Posterior vena cava (tissue), 2 donors: ENCODE results near the gene ESR1. TPM values are rescaled to one million over a fixed set of nuclear protein-coding genes. Genes with fewer than 3 reads are reported as not detected.
"Not testable (repeated sequence)": the region's sequence is repeated elsewhere in the genome, so short reads cannot be mapped to it uniquely, and the experiment has no call there.

Experiments used
- DNase-seq: peaks from one replicate; pipeline ENCODE4 v3.0.0-alpha.2; 2020; ENCODE audit warnings: low spot score
- intact Hi-C, 2 donors: fragments of 100-400 bp; cut with DNase I; formaldehyde crosslinking; loops; one replicate each; pipeline versions ENCODE4 v1.14.1 to v1.14.2; 2022 to 2023
- total RNA-seq, 2 donors: library from RNA; stranded (reverse); fragmentation: NEBNext Ultra II Directional; extraction: Animal tissue kit (Norgen Biotek cat#: 25700); gene quantifications; one replicate each; pipeline ENCODE4 v1.2.1, GENCODE V29; 2021
- donor health status: DM: yes; HTN: yes; CAD: no.
- donor health status: DM: yes; HTN: yes; CAD: no.

The ESR1 gene
- total RNA-seq, 2 donors from 2014 or later, result 9.4 to 11.6 TPM

DNA sequence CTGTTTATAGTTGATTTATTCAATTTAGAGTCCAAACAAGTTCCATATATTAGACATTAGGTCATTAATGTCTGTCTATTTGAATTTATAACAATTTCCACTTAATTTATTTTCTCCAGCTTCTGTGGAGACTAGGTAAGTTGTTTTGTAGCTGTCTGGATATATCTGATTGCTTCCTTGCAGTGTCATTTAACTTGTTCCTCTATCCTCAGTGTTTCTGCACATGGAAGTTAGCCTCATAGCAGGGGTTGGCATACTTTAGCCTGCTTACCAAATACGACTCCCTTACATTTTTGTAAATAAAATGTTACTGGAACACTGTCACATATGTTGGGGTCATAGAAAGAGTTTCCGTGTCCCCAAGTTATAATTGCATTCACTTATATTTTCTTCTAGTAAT is 216.1 kb downstream of the ESR1 start:
- intact Hi-C loops, result no loop called here
- no peak for DNase-seq

DNA sequence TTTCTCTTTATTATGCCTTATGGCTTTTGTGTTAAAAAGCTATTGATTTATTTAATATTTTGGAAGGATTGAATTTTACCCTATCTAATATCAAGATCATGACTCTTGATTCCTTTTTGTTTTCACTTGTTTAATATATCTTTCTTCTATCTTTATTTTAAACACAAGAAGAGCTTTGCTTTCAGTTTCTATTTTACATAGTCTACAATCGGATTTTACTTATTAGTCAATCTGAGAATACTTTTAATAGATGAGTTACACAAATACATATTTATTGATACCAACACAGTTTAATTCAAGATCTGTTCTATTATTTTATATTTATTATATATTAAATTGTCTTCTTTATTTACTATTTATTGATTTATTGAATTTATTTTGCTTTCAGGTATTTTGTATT is 218.8 kb downstream of the ESR1 start:
- intact Hi-C loops, result no loop called here
- DNase-seq, result no peak

DNA sequence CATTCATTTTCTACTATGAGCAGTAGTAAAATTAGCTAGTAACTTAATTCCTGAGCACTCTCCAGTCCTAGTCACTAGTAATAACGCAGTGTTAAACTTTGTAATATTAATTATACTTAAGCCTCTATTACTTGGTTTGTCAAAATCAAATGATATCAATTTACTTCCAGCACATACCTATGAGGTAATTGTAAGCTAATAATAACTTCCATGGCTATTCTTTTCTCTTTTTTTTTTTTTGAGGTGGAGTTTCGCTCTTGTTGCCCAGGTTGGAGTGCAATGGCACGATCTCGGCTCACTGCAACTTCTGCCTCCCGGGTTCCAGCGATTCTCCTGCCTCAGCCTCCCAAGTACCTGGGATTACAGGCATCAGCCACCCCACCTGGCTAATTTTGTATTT is 219.3 kb downstream of the ESR1 start:
- intact Hi-C loops, DNase-seq: not testable (repeated sequence)

DNA sequence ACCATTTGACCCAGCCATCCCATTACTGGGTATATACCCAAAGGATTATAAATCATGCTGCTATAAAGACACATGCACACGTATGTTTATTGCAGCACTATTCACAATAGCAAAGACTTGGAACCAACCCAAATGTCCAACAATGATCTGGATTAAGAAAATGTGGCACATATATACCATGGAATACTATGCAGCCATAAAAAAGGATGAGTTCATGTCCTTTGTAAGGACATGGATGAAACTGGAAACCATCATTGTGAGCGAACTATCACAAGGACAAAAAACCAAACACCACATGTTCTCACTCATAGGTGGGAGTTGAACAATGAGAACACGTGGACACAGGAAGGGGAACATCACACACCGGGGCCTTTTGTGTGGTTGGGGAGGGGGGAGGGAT is 226.3 kb downstream of the ESR1 start:
- DNase-seq, intact Hi-C loops: not testable (repeated sequence)

DNA sequence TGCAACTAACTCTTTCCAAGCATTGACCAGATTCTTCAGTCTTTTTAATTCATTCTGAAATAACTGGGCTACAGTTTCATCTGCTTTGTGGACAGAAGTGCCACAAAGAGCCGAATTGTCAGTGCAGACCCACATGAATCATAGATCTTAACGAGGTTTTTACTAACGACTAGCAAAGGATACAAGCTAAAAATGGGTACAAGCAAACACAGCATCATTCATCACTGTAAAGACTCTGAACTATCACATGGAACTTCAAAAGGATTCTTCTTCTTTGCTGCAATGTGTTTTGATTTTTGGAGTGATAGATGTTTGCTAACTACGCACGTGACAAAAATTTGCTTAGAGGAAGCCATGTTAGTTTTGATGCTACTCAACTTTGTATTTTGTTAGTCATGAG is 227.1 kb downstream of the ESR1 start:
- DNase-seq, result no peak
- intact Hi-C loops, result no loop called here

DNA sequence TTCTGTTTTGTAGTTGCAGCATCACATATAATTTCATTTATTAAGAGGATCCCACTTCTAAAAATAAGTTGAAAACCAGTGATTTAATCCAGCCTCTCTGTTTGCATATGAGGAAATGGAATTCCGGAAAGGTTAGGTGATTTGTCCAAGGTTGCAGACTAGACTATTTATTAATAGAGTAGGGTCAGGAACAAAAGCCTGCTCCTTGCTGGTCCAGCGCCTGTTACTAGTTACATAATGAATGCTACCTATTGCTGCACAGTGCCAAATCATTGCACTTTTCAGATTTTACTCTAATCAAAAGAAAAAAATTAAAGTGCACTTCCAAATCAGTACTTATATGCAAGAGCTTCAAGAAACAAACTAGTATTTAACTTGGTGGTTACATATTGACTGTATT is 238.6 kb downstream of the ESR1 start:
- intact Hi-C loops, result no loop called here

DNA sequence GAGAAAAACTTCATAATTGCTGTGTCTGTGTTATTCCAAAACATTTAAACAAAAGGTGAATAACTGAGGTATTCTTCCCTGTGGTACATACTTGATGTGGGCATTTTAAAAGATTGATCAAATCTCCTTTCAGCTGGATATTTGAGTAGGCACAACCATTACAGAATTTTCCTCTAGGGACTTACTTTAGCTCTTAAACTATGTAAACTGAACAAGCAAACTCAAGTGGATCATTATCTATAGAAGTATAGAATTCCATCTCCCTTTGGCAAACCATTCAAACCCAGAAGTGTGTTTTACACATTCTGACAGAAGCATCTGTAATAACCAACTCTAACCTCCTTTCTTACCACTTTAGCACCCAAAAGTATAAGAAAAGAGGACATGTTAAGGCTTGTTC is 241.4 kb downstream of the ESR1 start:
- intact Hi-C loops, result no loop called here
- no peak for DNase-seq

More for the DNA sequence above, 238.6 kb downstream of the ESR1 start:
- no peak for DNase-seq

DNA sequence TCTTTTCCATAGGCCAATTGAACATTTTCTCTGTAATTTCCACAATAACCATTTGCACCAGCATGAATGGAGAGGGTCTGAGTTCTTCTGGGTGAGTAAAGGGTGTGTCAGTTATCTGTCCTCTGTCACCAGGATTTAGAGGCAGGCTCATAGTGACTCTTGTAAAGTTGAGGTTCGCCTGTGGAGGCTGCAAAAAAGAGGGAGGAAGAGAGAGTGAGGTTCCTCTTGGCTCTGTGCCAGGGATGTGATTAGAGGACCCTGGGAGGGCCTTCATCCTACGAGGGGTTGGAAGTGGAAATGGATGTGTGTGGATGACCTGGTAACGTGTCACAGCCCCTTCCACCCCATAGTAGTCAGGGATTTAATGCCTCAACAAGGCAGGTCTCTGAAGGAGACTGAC is 242.0 kb downstream of the ESR1 start:
- intact Hi-C loops, result no loop called here
- DNase-seq, result no peak

DNA sequence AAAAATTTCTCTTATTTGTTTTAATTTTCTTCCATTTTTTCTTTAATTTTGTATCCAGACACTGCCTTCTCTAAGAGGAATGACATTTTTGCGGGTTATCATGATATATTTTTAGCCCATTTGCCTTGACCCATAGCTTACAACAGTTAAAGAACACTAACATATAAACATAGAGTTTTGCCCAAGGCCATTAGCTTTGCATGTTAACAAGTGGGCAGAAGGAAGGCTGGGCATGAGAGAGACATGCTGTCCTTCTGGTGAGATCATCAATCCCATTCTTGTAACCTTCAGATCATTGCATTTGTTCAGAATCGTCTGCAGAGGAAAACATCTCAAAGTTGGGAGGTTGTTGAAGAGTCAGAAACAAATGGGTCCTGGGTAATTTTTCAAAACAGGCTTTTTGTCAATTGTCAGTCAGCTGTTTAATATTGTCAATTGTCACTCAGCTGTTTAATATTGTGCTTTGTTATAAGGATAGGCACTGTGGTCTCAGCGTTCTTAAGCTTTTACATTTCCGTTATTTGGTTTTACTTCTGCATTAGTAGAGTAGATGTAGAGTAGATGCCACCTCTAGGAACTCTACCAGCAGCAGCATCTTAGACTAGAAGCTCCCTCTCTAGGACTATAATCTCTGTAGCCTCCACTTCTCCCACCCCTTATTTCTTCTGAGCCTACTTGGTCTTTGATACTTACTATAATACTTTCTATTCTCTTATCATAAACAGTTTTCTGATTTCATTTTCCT is 243.1 kb downstream of the ESR1 start:
- no peak for DNase-seq
- intact Hi-C loops, result no loop called here

DNA sequence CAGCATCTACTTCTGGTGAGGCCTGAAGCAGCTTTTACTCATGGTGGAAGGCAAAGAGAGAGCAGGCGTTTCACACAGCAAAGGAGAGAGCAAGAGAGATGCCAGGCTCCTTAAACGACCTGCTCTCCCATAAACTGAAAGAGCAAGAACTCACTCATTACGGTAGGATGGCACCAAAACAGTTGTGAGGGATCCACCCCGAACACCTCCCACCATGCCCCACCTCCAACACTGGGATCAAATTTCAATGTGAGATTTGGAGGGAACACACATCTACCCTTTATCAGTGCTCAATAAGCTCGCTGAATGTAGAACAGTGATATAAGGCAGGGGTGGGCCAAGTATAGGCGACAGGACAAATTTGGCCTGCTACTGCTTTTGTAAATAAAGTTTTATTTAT is 244.6 kb downstream of the ESR1 start:
- intact Hi-C loops, result no loop called here
- no peak for DNase-seq

DNA sequence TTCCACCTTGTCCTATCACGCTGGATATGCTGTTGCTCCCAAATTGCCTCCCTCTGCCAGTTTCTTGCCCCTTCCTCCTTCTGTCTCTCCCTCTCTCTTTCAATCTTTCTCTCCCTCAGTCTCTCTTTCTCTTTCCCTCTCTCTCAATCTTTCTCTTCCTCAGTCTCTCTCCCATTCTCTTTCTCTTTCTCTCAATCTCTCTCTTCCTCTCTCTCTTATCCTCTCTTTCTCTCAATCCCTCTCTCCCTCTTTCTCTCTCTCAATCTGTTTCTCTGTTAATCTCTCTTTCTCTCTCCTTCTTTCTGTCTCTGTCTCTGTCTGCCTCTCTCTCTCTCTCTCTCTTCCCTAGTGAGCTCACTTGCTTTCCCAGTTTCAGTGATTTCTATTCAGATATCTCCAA is 245.8 kb downstream of the ESR1 start:
- DNase-seq, result no peak
- intact Hi-C loops, result no loop called here

DNA sequence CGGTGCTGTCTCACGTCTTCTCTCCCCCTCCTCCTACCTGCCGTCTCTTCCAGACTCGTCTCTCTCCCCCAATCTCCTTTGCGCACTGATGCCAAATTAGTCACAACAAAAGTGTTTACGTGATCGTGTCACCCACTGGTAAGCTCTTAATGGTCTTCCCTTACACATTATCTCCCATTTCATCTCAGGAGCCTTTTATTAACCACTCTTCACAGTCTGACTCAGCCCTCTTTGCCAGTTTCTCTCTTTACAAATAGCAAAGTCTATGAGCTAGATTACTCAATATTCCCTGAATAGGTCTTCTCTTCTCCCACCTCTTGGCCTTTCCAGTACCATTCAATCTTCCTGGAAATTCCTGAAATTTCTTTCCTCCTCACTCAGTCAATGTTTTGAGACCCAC is 247.0 kb downstream of the ESR1 start:
- no peak for DNase-seq
- intact Hi-C loops, result no loop called here

DNA sequence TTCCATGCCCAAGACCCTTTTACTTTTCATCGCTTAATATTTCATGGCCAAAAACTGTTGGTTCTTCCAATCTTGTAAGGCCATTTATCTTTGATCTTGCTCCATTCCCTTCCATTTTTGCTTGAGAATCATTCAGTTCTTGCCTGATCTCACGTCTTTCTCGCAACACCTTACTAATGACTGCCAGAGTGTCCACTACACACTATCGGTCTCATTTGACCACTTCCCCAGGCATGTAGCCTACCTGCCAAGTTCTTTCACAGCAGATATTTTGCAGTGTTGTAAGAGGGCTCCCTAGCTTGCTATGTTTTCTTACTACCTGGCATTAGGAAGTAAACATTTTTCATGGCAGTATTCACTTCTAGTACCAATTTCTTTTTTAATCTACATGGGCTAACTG is 248.0 kb downstream of the ESR1 start:
- intact Hi-C loops, result no loop called here
- DNase-seq, result no peak

DNA sequence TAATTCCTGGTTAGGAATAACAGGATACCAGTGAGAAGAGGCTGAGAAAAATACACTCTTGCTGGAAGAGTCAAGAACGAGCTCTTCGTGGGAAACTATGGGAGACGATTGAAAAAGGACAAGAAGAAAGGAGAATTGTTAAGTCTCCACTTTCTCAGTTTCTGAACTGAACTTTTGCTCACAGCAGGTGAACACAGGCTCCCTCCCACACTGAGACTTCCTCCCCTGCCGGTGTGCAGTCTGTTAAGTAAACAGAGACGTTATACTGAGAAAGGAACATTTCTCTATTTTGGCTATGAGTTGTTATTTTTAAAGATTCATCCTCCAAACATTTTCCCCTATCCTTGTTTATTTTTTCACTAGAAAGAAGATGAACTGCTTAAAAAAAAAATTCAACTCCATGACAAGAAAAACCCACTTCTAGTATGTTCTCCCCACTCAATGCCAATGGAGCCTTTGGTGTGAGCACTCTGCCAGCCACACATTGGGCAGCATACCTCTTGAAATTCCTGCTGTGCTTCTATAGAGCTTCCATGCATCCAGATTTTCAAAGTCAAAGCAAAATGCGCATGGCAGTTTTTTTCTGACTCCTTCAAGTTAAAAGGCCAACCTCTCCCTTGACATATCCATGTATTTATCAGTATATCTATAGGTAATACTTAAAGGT is 250.5 kb downstream of the ESR1 start:
- intact Hi-C loops, result no loop called here
- DNase-seq, result no peak

DNA sequence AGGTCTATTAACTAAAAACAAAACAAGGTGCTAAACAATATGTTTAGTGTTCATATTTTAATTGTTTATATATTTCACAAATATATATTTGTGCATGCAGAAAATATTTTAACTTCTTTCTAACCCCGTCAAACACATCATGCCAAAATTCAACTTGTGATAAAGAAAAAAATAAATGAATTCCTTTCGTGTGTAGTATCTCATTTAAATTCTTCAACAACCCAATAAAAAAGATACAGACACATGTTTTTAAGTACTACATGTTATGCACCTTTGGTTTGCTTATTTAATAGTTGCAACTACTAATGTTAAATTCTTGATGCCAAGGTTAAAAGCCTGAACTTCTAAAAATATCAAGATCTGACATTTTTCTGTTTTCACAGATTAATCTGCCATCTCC is 252.4 kb downstream of the ESR1 start:
- DNase-seq, result no peak
- intact Hi-C loops, result no loop called here

DNA sequence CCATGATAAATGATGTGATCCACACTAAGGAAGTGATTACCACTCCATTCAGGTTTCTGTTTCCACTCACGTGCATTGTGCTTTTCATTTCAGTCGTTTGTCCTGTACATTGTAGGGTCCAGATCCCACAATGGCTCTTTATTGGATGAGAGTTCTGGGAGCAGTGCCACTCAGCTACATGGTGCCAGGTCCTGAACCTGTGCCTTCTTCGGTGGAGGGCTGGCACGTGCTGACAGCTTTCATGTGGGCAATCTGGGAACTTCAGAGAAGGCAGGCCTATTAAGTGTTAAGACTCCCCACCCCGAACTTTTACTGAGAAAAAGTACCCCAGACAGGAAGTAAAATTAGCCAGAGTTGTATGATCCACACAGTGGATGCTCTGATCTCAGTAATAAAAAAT is 255.0 kb downstream of the ESR1 start:
- DNase-seq, result no peak
- intact Hi-C loops, result no loop called here

DNA sequence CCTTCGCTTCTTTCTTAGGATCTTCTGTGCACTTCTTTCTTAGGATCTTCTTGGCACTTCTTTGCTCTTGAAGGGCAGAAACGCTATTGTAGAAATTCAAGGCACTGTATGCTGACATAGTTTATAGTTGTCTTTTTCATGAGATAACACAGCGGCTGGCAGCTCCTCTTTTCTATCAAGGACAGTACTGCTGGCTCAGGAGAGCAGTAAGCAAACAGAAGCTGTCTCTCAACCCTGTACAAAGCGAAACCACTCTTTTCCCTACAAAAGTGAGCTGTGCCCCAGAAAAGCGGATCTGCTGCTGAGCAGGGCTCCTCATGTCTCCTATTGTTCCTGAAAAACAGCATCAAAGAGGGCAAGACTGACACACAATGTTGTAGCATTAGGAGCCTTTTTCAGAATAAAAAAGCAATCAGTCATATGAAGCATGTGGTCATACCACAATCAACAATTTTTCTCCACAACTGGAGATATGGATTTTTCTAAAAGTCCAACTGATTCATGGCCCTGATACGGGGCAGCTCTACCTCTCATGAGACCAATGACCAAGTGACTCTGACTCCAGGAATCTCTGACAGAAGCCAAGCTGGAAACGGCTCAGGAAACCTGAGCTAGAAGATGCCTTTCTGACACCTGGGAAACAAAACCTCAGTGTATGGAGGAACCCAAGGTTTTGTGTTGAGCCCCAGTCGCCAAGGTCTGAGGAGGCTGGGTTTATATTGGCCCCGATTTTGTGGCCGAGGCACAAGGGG is 255.9 kb downstream of the ESR1 start:
- DNase-seq, result no peak
- intact Hi-C loops, result no loop called here

DNA sequence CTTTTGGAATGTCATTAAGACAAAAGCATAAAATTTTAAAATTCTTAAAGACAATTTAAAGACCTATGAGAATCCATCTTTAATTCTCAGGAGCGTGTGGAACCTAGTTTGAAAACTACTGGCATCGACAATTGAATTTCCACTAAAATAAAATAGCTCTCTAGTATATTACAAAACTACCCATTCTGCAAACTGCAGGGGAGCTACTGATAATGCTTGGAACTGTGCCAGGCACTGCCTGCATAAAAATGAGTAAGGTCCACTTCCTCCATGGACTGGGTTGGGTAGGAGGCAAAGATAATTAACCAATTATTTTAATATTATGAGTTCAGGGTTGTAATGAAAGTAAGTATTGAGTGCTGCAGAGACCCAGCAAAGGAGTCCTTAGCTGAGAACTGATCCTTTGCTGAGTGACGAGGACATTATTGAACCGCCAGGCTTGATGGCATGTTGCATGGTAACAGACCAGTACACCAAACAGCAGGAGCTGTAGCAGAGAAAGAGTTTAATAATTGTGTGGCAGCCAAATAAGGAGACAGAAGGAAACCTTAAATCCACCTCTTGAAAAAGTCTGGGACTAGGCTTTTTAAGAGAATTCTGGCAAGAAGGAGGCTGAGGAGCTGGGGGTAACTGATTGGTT is 261.3 kb downstream of the ESR1 start:
- no peak for DNase-seq
- intact Hi-C loops, result no loop called here

DNA sequence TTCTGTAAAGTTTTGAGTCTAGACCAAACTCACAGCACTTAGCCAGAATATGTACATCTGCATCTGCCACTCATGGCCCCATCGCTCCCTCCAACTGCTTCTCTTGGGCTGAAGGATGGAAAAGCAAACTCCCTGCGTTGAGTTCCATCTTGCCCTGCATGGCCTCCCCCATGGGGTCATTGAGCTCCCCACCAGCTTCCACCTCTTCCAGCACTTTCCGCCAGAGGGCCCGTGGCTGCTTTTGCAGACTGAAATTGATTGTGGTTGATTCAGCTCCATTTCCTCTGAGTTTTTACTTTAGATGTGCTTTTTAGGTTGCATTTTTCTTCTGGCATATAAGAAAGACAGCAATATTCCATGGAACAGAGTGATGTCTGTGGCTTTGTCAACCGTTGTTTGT is 263.1 kb downstream of the ESR1 start:
- DNase-seq, result no peak
- intact Hi-C loops, result no loop called here

DNA sequence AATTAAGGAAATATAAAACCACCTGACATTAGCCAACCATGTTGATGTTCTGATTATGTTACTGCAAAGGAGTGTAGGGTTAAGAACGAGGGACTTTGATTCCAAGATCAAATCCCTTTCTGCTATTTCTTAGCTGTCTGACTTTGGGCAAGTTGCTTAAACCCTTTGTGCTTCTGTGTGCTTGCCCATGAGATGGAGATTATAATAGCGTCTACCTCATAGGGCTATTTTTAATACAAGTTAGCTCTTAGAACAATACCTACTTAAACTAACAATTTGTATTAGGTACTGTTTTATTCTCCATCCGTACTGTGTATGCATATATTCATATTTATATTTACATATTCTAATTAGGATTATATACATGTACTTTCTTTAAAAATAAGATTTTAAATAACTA is 263.8 kb downstream of the ESR1 start:
- DNase-seq, result no peak
- intact Hi-C loops, result no loop called here
